ENCODE measurements around the gene FAM184A.

DNA sequence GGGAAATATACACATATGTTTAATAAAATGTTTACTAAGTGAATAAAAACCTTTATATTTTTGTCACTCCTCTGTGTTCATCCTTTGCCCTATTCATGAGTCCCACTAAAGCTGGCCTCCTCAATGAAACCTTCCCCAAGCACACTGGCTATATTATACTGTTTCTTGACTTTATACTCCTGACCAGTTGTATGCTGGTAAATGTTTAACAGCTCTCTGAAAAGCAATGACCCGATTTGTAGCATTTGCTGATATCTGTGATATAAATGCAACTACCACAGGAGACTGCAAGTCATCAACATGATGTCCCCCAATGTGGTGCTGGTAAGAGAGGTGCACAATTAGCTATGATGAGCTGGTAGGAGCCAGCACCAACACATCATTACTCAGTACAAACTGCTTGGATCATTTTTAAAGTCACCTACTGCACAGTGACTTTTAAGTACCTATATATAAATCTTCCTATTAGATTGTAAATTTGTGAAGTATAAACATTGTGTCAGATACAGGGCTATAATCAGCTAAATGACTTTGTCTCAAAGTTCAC, 78.9 kb downstream of the FAM184A start:
- TF ChIP-seq, protein P1, sequence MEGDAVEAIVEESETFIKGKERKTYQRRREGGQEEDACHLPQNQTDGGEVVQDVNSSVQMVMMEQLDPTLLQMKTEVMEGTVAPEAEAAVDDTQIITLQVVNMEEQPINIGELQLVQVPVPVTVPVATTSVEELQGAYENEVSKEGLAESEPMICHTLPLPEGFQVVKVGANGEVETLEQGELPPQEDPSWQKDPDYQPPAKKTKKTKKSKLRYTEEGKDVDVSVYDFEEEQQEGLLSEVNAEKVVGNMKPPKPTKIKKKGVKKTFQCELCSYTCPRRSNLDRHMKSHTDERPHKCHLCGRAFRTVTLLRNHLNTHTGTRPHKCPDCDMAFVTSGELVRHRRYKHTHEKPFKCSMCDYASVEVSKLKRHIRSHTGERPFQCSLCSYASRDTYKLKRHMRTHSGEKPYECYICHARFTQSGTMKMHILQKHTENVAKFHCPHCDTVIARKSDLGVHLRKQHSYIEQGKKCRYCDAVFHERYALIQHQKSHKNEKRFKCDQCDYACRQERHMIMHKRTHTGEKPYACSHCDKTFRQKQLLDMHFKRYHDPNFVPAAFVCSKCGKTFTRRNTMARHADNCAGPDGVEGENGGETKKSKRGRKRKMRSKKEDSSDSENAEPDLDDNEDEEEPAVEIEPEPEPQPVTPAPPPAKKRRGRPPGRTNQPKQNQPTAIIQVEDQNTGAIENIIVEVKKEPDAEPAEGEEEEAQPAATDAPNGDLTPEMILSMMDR (IDR thresholded peaks at IDR 0.05 in 2 of 3, conservative IDR thresholded peaks at IDR 0.05 in 1 of 3; ENCODE audit: control insufficient read depth in 2 of 3, extremely low read depth in 1 of 3, insufficient read depth in 1 of 3, low read depth in 3 of 3, low read length in 3 of 3), result no peak
- no peak for TF ChIP-seq BRCA1 (IDR thresholded peaks at IDR 0.05; ENCODE audit: low read depth, low read length)
- no peak for TF ChIP-seq ESRRA (IDR thresholded peaks at IDR 0.05; ENCODE audit: low read length)

All from GM12878 (cell line).